ENCODE results near the gene CERCAM.

DNA sequence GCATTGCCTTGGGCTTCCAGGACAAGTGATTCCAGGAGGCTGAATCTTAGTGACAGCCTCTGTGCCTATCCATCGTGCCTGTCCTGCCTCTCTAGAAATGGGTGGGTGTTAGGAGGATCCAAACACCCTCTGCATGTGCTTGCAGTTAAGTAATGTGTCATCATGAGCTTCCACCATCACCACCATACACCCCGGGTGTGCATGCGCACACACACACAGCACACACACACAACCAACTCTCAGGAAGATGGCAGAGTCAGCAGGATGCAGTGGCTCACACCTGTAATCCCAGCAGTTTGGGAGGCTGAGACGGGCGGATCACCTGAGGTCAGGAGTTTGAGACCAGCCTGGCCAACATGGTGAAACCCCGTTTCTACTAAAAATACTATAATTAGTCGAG, 22.8 kb upstream of the CERCAM start:
- TF ChIP-seq, protein P1, sequence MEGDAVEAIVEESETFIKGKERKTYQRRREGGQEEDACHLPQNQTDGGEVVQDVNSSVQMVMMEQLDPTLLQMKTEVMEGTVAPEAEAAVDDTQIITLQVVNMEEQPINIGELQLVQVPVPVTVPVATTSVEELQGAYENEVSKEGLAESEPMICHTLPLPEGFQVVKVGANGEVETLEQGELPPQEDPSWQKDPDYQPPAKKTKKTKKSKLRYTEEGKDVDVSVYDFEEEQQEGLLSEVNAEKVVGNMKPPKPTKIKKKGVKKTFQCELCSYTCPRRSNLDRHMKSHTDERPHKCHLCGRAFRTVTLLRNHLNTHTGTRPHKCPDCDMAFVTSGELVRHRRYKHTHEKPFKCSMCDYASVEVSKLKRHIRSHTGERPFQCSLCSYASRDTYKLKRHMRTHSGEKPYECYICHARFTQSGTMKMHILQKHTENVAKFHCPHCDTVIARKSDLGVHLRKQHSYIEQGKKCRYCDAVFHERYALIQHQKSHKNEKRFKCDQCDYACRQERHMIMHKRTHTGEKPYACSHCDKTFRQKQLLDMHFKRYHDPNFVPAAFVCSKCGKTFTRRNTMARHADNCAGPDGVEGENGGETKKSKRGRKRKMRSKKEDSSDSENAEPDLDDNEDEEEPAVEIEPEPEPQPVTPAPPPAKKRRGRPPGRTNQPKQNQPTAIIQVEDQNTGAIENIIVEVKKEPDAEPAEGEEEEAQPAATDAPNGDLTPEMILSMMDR (conservative IDR thresholded peaks at IDR 0.05; ENCODE audit: low read depth, low read length) = no peak
- TF ChIP-seq RAD21 (IDR thresholded peaks at IDR 0.05; ENCODE audit: low read length) (no peak), POLR2A (IDR thresholded peaks at IDR 0.05; ENCODE audit: low read depth, low read length) (no peak), RCOR1 (IDR thresholded peaks at IDR 0.05; ENCODE audit: insufficient replicate concordance, low read length) (no peak), MAFK (IDR thresholded peaks at IDR 0.05; ENCODE audit: low read depth, low read length) (no peak), MAZ (IDR thresholded peaks at IDR 0.05; ENCODE audit: borderline replicate concordance, low read depth, low read length) (no peak), NFE2L2 (IDR thresholded peaks at IDR 0.05; ENCODE audit: low read depth, low read length) (no peak)
- TF ChIP-seq, protein P2, sequence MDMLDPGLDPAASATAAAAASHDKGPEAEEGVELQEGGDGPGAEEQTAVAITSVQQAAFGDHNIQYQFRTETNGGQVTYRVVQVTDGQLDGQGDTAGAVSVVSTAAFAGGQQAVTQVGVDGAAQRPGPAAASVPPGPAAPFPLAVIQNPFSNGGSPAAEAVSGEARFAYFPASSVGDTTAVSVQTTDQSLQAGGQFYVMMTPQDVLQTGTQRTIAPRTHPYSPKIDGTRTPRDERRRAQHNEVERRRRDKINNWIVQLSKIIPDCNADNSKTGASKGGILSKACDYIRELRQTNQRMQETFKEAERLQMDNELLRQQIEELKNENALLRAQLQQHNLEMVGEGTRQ (IDR thresholded peaks at IDR 0.05; ENCODE audit: low read depth, low read length) = no peak
- TF ChIP-seq, protein P3, sequence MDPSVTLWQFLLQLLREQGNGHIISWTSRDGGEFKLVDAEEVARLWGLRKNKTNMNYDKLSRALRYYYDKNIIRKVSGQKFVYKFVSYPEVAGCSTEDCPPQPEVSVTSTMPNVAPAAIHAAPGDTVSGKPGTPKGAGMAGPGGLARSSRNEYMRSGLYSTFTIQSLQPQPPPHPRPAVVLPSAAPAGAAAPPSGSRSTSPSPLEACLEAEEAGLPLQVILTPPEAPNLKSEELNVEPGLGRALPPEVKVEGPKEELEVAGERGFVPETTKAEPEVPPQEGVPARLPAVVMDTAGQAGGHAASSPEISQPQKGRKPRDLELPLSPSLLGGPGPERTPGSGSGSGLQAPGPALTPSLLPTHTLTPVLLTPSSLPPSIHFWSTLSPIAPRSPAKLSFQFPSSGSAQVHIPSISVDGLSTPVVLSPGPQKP (IDR thresholded peaks at IDR 0.05; ENCODE audit: borderline replicate concordance, low read depth, low read length) = no peak

All from IMR-90 (cell line).